GM12892 (cell line): ENCODE results near the gene RUNDC3A.

Experiments used
- POLR2A ChIP-seq: IDR thresholded peaks from 2 replicates; pipeline ENCODE4 v1.6.1; 2011; ENCODE audit warnings: low read depth, low read length, control low read depth
- POLR2AphosphoS5 ChIP-seq: IDR thresholded peaks from 2 replicates; pipeline ENCODE4 v1.6.1; 2011; ENCODE audit warnings: low read depth, low read length, control low read depth

DNA sequence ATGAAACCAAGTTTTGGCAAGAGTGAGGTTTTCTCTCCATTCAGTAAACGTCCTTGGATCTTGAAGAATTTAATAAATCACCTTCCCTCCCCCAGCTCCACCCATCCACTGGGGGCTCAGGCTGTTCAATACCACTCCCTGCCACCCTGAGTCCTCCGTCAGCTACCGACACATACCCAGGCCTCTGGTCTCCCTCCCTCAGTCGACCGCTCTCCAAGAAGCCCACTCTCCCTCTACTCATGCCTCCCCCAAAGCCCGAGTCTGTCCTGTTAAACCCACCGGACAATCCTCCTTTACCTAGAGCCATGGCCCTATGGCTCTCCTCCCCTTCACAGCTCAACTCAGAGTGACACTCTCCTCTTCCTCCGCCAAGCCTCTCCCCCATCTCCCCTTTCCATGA lies 20.8 kb upstream of the RUNDC3A start:
- TF ChIP-seq POLR2A (no peak), POLR2AphosphoS5 (no peak)
